Gastroesophageal sphincter (tissue), 4 donors: ENCODE measurements around the gene ECT2L. TPM values are rescaled to one million over a fixed set of nuclear protein-coding genes. Genes with fewer than 3 reads are reported as not detected.

Experiments
- ATAC-seq: fragments of 150-250 bp; one replicate; pipeline ENCODE4 v1.9.1; 2016; ENCODE audit warnings: mild to moderate bottlenecking, moderate library complexity
- H3K27ac ChIP-seq, 4 donors: fragments of 200-600 bp; sonication (generic) in 3 of 4; 1 replicate in 3 of 4; 2 replicates in 1 of 4; pipeline ENCODE4 v1.5.1; 2016 to 2019
- H3K27me3 ChIP-seq: fragments of 200-600 bp; sonication (generic); one replicate; pipeline ENCODE4 v1.5.1; 2019
- H3K36me3 ChIP-seq, 2 donors: fragments of 200-600 bp; sonication (generic); one replicate each; pipeline ENCODE4 v1.5.1; 2019; ENCODE audit warnings: control low read depth in 1 of 2
- H3K4me1 ChIP-seq, 3 donors: fragments of 200-600 bp; sonication (generic); 1 replicate in 2 of 3; 2 replicates in 1 of 3; pipeline ENCODE4 v1.5.1; 2016 to 2019; ENCODE audit warnings: control low read depth in 2 of 3
- H3K4me3 ChIP-seq, 2 donors: fragments of 200-600 bp; sonication (generic); one replicate each; pipeline ENCODE4 v1.5.1; 2019; ENCODE audit warnings: mild to moderate bottlenecking in 1 of 2, moderate library complexity in 1 of 2
- H3K9me3 ChIP-seq, 3 donors: fragments of 200-600 bp; sonication (generic); one replicate each; pipeline ENCODE4 v1.5.1; 2017 to 2019; ENCODE audit warnings: control low read depth in 2 of 3
- CTCF ChIP-seq, 4 experiments: fragments of 200-600 bp in 2 of 4; fragments of 450-650 bp in 2 of 4; sonication (generic) in 1 of 4; IDR thresholded peaks; one replicate each; pipeline ENCODE4 v1.5.1; 2017 to 2019; ENCODE audit warnings: antibody characterized with exemption in 4 of 4, mild to moderate bottlenecking in 2 of 4, moderate library complexity in 2 of 4
- EP300 ChIP-seq: sonication (generic); formaldehyde crosslinking; IDR thresholded peaks from one replicate; pipeline ENCODE4 v1.6.1; 2017; ENCODE audit warnings: antibody characterized with exemption, mild to moderate bottlenecking
- POLR2A ChIP-seq, 2 donors: fragments of 450-650 bp; IDR thresholded peaks; one replicate each; pipeline ENCODE4 v1.6.1; 2017; ENCODE audit warnings: antibody characterized with exemption in 2 of 2, mild to moderate bottlenecking in 2 of 2, moderate library complexity in 1 of 2
- POLR2AphosphoS5 ChIP-seq: sonication (generic); formaldehyde crosslinking; IDR thresholded peaks from one replicate; pipeline ENCODE4 v1.6.1; 2017; ENCODE audit warnings: antibody characterized with exemption
- WGBS, 2 donors: methylation state at CpG; one replicate each; pipeline ENCODE4 v1.1.5; 2018; ENCODE audit warnings: low coverage in 1 of 2; 5-methylcytosine and 5-hydroxymethylcytosine counted together
- total RNA-seq, 4 donors: library from RNA; depleted of rRNA; stranded (reverse); fragments of >200 nt; gene quantifications; one replicate each; pipeline ENCODE4 v1.1.0, GENCODE V29; 2016

Gene ECT2L
- total RNA-seq, 4 donors from 2014 or later = 0.27 TPM; not detected in 3

- H3K27ac ChIP-seq = no peak overlapping the region
- no peaks in the 10 kb centered on the region for H3K36me3 ChIP-seq
- 60 to 76% methylated on average over 1 to 2 of the region's 3 CpGs for WGBS, 2 donors
- H3K4me1 ChIP-seq = no peaks in the 10 kb centered on the region
- ATAC-seq = no peak
- H3K9me3 ChIP-seq = no peaks in the 10 kb centered on the region
- no peak overlapping the region for H3K4me3 ChIP-seq
- H3K27me3 ChIP-seq = no peaks in the 10 kb centered on the region
- TF ChIP-seq EP300 (no peak), POLR2AphosphoS5 (no peak), POLR2A (IDR thresholded peaks at IDR 0.05) (no peak), CTCF (IDR thresholded peaks at IDR 0.05) (no peak)
Measured at GRCh38 chr6:138811866-138812265, 16.0 kb downstream of the ECT2L start.

GRCh38 chr6:138814179-138814834 lies 18.4 kb downstream of the ECT2L start:
- WGBS, 2 donors = 48 to 55% methylated on average over 3 to 5 of the region's 5 CpGs
- Histone ChIP-seq H3K27ac (no peak overlapping the region), H3K4me3 (no peak overlapping the region), H3K9me3 (no peaks in the 10 kb centered on the region), H3K36me3 (no peaks in the 10 kb centered on the region), H3K27me3 (no peaks in the 10 kb centered on the region), H3K4me1 (no peaks in the 10 kb centered on the region)
- TF ChIP-seq POLR2AphosphoS5 = no peak
- TF ChIP-seq EP300 = no peak
- no peak for TF ChIP-seq POLR2A (IDR thresholded peaks at IDR 0.05)
- no peak for TF ChIP-seq CTCF (IDR thresholded peaks at IDR 0.05)
- no peak for ATAC-seq

DNA sequence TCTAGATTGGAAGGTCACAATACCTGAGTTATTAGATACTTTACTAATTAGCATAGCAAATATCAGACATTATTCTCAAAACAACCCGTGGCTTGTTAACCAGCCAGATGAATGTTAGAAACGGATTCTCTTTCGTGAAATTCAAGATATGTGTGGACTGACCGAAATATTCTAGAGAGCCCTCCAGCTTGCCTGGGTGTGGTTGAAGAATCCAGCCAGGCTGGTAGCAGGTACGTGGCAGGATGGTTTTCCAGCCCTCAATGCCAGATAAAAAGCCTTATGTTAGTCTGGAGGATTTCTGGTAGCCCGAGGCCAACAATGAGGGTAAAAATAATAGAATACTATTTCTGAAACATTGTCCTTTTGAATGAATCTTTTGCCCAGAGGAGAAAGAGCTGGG lies 19.3 kb downstream of the ECT2L start:
- H3K36me3 ChIP-seq = no peaks in the 10 kb centered on the region
- no peak overlapping the region for H3K4me3 ChIP-seq
- TF ChIP-seq POLR2AphosphoS5 (no peak), POLR2A (IDR thresholded peaks at IDR 0.05) (no peak), CTCF (IDR thresholded peaks at IDR 0.05) (no peak), EP300 (no peak)
- WGBS, 2 donors = 74 to 88% methylated on average over 4 to 6 of the region's 6 CpGs
- no peak for ATAC-seq
- H3K4me1 ChIP-seq = no peaks in the 10 kb centered on the region
- no peaks in the 10 kb centered on the region for H3K9me3 ChIP-seq
- H3K27ac ChIP-seq = no peak overlapping the region
- H3K27me3 ChIP-seq = no peaks in the 10 kb centered on the region

GRCh38 chr6:138815797-138816528 lies 20.1 kb downstream of the ECT2L start:
- ATAC-seq = peak; percentile 79
- H3K4me3 ChIP-seq = no peak overlapping the region
- no peaks in the 10 kb centered on the region for H3K9me3 ChIP-seq
- no peaks in the 10 kb centered on the region for H3K4me1 ChIP-seq
- no peaks in the 10 kb centered on the region for H3K27me3 ChIP-seq
- no peaks in the 10 kb centered on the region for H3K36me3 ChIP-seq
- TF ChIP-seq EP300 (no peak), CTCF (IDR thresholded peaks at IDR 0.05) (peak; percentile 60 to 87 (median 85)), POLR2A (IDR thresholded peaks at IDR 0.05) (no peak)
- 22 to 35% methylated on average over 4 of the region's 4 CpGs for WGBS, 2 donors
- H3K27ac ChIP-seq = peak overlapping the region in 1 of 4 donors; percentile 41

DNA sequence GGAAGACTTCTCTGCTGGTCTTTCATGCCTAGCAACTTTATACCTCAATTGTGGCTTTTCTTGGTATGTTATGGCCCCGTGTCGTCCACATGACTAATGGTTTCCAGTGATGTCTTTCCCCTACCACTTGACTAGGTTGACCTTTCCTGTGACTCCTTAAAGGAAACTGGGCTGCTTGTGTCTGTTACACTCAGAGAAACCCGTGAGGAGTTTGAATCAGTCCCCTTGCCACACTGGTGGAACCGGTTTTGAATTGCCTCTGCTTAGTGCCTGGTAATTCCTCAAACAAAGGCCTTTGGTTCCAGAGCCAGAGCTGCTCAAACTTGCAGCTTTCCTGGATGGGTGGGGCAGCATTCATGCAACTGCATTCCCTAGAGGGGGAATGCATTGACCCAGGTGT lies 21.9 kb downstream of the ECT2L start:
- Histone ChIP-seq H3K36me3 (no peaks in the 10 kb centered on the region), H3K9me3 (no peaks in the 10 kb centered on the region), H3K4me3 (no peak overlapping the region), H3K27me3 (no peaks in the 10 kb centered on the region), H3K27ac (no peak overlapping the region), H3K4me1 (no peaks in the 10 kb centered on the region)
- no peak for ATAC-seq
- TF ChIP-seq EP300 = no peak
- no peak for TF ChIP-seq POLR2A (IDR thresholded peaks at IDR 0.05)
- no peak for TF ChIP-seq POLR2AphosphoS5
- no peak for TF ChIP-seq CTCF (IDR thresholded peaks at IDR 0.05)
- no CpG with 5 or more reads among the region's 4 CpGs for WGBS, 2 donors
